WI38 (cell line): Measurements from ENCODE around the gene ZNF639.
A peak's percentile ranks its signal among the peaks of the same experiment; 100 is the strongest.

Experiments used
- H3K4me3 ChIP-seq: 2 replicates; pipeline ENCODE4 v1.5.1; 2011; ENCODE audit warnings: low read depth, mild to moderate bottlenecking, control low read depth, low read length
- CTCF ChIP-seq: IDR thresholded peaks from 2 replicates; pipeline ENCODE4 v1.5.1; 2012; ENCODE audit warnings: low read depth, mild to moderate bottlenecking, control low read depth, low read length

The ZNF639 gene

GRCh38 chr3:179336345-179336929 lies 13.6 kb downstream of the ZNF639 start:
- TF ChIP-seq CTCF: no peak
- H3K4me3 ChIP-seq: no peak overlapping the region

- no peak for TF ChIP-seq CTCF
- H3K4me3 ChIP-seq: peak within 1 kb of the TSS; percentile 90
These were observed 24.7 kb downstream of the ZNF639 start, which contains the start of gene MFN1 for GRCh38 chr3:179347345-179348194. TSS of gene MFN1 (plus strand) at chr3:179347709. CDS start at chr3:179348852, 1,143 bp downstream.

GRCh38 chr3:179348325-179349013 lies 25.6 kb downstream of the ZNF639 start:
- TF ChIP-seq CTCF: no peak
- H3K4me3 ChIP-seq: peak overlapping the region; percentile 90

- TF ChIP-seq CTCF: no peak
These were observed 33.2 kb downstream of the ZNF639 start for GRCh38 chr3:179355996-179356395.

GRCh38 chr3:179363332-179363731 lies 40.5 kb downstream of the ZNF639 start:
- no peak overlapping the region for H3K4me3 ChIP-seq
- no peak for TF ChIP-seq CTCF

More at GRCh38 chr3:179355996-179356395, 33.2 kb downstream of the ZNF639 start:
- H3K4me3 ChIP-seq: no peak overlapping the region

GRCh38 chr3:179369621-179370020 lies 46.8 kb downstream of the ZNF639 start:
- TF ChIP-seq CTCF: no peak
- no peak overlapping the region for H3K4me3 ChIP-seq

GRCh38 chr3:179373938-179374337 lies 51.1 kb downstream of the ZNF639 start:
- H3K4me3 ChIP-seq: no peak overlapping the region
- TF ChIP-seq CTCF: no peak
